ENCODE data around the gene TMEM175.
"Not testable (repeated sequence)": the region's sequence is repeated elsewhere in the genome, so short reads cannot be mapped to it uniquely, and the experiment has no call there.

- TF ChIP-seq CTCF, POLR2A, EP300, POLR2AphosphoS5 (IDR thresholded peaks at IDR 0.05): not testable (repeated sequence)
Observed at GRCh38 chr4:918591-918990, 13.7 kb upstream of the TMEM175 start.
